Measurements from ENCODE around the gene CDCA7.
"Not testable (repeated sequence)": the region's sequence is repeated elsewhere in the genome, so short reads cannot be mapped to it uniquely, and the experiment has no call there.

The CDCA7 gene

GRCh38 chr2:173354582-173355131 lies at the start of gene CDCA7:
CDCA7 (plus strand) TSS chr2:173354872; CDS start chr2:173354964, 92 bp downstream.
- DNase-seq = peak; percentile 50 to 71 (median 51)

GRCh38 chr2:173305303-173305702 lies 49.4 kb upstream of the CDCA7 start:
- DNase-seq = no peak

GRCh38 chr2:173307293-173307692 lies 47.4 kb upstream of the CDCA7 start:
- no peak for DNase-seq

DNA sequence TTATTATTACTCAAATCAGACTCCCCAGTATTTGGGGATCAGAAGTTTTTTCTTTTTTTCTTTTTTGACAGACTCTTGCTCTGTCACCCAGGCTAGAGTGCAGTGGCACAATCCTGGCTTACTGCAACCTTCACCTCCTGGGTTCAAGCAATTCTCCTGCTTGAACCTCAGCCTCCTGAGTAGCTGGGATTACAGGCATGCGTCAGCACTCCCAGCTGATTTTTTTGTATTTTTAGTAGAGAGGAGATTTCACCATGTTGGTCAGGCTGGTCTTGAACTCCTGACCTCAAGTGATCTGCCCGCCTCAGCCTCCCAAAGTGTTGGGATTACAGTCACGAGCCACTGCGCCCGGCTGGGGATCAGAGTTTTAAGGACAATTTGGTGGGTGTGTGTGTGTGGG lies 45.3 kb upstream of the CDCA7 start:
- not testable (repeated sequence) for DNase-seq

DNA sequence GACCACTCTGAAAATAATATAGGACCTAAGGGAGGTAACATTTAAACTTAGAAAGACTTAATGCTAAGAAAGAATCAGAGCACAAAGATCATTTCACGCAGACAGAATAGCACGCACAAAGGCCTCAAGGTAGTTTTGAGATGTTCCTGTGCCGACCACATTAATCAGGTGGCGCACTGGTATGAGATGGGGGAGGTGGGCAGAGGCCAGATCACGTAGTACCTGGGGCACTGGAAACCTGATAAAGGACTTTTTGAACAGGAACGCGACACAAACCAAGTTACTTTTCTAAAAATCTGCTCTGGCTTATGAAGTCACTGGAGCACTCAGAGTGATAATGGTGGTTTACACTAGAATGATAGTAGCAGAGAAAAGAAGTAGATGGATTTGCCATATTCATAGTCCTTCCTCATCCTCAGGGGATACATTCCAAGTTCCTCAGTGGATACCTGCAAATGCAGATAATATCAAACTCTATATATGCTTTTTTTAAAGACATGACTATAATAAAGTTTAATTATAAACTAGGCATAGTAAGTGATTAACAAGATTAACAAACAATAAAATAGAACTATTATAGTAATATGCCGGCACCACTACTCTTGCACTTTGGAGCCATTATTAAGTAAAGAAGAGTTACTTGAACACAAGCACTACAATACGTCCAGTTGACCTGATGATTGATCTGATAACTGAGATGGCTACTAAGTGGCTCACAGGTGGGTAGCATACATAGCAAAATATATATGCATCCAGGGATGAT lies 42.6 kb upstream of the CDCA7 start:
- no peak for DNase-seq

GRCh38 chr2:173323371-173323770 lies 31.3 kb upstream of the CDCA7 start:
- no peak for DNase-seq

DNA sequence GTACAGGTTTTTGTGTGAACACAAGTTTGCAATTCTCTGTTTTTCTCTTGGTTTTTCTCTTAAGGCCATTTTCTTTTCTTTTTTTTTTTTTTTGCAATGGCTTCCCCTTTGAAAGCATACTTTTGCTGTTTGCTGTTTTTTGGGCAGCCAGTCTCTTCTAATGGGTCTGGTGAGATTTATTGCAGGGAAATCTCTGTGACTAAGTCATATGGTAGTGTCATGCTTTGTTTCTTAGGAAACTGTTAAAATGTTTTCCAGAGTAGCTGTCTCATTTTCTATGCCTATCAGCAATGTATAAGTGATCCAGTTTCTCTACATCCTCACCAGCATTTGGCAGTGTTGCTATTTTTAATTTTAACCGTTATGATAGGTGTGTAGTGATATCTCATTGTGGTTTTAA lies 27.9 kb upstream of the CDCA7 start:
- no peak for DNase-seq

DNA sequence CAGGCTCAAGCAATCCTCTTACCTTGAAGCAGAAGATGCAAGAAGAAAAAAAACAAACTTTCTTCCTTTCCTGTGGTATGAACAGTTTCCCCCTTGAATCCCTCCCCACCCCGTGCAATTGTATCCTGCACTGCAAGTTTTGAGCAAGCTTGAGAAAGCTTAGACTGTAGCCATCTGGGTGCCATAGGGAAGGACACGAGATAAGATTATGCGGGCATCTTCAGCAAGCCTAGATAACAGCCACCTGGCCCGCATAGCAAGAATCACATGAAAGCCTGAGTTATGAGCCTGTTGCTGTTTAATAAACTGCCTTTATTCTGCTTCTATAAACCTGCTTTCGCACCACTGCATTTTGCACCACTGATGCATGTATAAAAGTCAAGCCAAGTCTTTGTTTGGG lies 27.3 kb upstream of the CDCA7 start:
- no peak for DNase-seq

GRCh38 chr2:173333003-173333402 lies 21.7 kb upstream of the CDCA7 start:
- DNase-seq = not testable (repeated sequence)

DNA sequence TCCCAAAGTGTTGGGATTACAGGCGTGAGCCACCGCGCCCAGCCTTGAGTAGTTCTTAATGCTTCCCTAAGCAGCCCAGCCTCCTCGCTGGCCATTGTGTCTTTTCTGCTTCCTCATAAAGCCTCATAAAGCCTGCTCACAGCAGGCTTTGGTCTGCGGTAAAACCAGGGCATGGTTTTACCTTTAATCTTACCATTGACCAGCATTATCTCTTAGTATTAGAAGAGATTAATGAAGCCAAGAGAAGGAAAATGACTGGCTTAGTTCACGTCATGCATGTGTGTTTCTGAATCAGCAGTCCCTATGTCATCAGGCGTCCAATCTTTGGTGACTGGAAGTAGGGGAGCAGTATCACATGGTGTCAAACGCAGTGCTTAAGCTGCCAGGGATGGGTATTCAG lies 14.9 kb upstream of the CDCA7 start:
- DNase-seq = no peak

- DNase-seq = no peak
Observed at GRCh38 chr2:173343921-173344320, 10.8 kb upstream of the CDCA7 start.

GRCh38 chr2:173346035-173346434 lies 8.6 kb upstream of the CDCA7 start:
- DNase-seq = no peak

GRCh38 chr2:173347305-173348168 lies 7.1 kb upstream of the CDCA7 start:
- DNase-seq = no peak

DNA sequence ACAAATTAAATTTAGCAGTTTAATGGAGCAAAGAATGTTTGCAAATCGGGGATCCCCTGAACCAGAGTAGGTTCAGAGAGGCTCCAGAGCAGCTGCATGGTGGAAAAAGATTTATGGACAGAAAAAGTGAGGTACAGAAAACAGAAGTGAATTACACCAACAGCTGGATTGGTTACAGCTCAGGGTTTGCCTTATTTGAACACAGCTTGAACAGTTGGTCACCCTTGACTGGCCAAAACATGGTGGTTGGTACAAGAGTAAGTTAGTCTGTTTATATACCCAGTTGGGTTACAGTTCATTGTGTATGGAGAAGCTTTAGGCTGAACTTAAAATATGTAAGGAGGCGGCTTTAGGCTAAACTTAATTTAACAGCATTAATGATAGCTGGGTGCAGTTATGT lies 5.4 kb upstream of the CDCA7 start:
- no peak for DNase-seq

GRCh38 chr2:173350383-173350782 lies 4.3 kb upstream of the CDCA7 start:
- no peak for DNase-seq

GRCh38 chr2:173351879-173352278 lies 2.8 kb upstream of the CDCA7 start:
- no peak for DNase-seq

GRCh38 chr2:173353556-173353955 lies 1.1 kb upstream of the CDCA7 start:
- no peak for DNase-seq

DNA sequence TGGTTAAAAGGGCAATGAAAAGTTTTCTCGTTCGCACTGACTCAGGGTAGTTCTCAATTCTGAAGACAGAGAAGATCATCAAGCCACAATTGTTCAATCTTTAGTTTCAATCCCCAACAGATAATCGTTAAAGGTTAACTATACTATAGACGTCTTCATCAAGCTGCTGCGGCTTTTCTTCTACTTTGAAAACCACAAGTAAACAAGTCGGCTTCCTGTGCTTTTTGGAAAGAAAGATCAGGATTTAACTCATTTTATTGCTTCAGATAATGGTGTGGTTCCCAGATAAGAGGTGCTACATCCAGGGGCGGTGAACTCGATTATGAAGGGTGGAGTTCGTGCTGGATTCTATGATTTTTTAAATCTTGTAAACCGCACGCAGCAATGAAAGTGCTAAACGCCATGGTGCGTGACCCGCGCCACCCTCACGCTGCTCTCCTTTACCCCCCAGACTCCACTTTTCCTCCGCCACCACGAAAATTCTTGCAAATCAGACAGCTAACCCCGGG lies 545 bp upstream of the CDCA7 start:
- peak in 2 of 3 donors; percentile 8 to 19 for DNase-seq

DNA sequence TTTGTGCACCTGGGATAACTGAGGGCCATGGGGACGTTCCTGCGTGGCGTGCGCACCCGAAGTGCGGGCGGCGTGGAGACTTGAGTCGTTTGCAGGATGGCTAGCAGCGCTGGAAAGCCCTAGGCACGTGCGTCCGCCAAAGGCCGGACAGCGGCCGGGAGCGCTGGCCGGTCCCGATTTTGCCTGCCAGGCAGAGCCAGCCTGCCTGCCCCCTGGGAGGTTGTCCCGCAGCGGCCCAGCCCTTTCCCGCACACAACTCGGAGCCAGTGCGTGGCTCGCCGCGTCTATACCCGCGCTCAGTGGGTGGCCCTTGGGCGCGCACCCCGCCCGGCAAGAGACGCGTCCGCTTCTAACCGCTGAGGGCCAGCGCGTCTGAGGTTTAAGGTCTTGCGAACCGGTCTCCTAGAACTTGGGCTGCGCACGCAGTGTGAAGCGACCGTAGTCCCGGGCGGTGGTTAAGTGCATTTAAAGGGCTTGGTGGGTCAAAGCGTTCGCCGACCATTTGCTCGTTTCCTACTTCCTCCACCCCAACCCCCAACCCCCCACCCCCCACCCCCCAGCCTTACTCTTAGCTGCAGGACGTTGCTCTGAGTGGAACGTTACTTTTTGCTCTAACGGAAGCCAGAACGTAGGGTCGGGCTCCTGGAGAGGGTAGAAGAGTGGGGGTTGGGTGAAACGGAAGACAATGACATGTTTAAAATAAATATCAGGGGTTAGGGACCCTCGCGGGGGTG lies 627 bp downstream of the CDCA7 start:
- peak; percentile 51 to 70 (median 55) for DNase-seq

GRCh38 chr2:173355866-173356508 lies 1.3 kb downstream of the CDCA7 start:
- peak in 1 of 3 donors; percentile 4 for DNase-seq

GRCh38 chr2:173357346-173357745 lies 2.7 kb downstream of the CDCA7 start:
- DNase-seq = no peak

GRCh38 chr2:173358616-173359015 lies 3.9 kb downstream of the CDCA7 start:
- DNase-seq = peak in 1 of 3 donors; percentile 4

Data from suppressor macrophage treated with lipopolysaccharide for 1 hour (primary cell).